HCT116 (cell line): ENCODE results near the gene ASS1.

ENCODE experiments used
- ATF3 ChIP-seq: IDR thresholded peaks from 2 replicates; pipeline ENCODE4 v1.6.1; 2012
- EGR1 ChIP-seq: IDR thresholded peaks from 2 replicates; pipeline ENCODE4 v1.6.1; 2012; ENCODE audit warnings: low read depth
- EZH2 ChIP-seq: fragments of 200-600 bp; sonication (generic); IDR thresholded peaks from 2 replicates; pipeline ENCODE4 v1.6.1; 2017; ENCODE audit warnings: antibody characterized with exemption, mixed run types
- EZH2phosphoT487 ChIP-seq: fragments of 200-600 bp; IDR thresholded peaks from 2 replicates; pipeline ENCODE4 v1.6.1; 2018; ENCODE audit warnings: antibody characterized with exemption, borderline replicate concordance
- JUND ChIP-seq: IDR thresholded peaks from 2 replicates; pipeline ENCODE4 v1.6.1; 2012
- POLR2A ChIP-seq: IDR thresholded peaks from 2 replicates; pipeline ENCODE4 v1.7.0; 2011; ENCODE audit warnings: borderline replicate concordance; ENCODE audit not compliant: insufficient read depth, insufficient read length; ENCODE audit errors: extremely low read depth
- POLR2AphosphoS5 ChIP-seq: IDR thresholded peaks from 2 replicates; pipeline ENCODE4 v1.6.1; 2011; ENCODE audit warnings: mild to moderate bottlenecking, low read depth, low read length, moderate library complexity
- RAD21 ChIP-seq: IDR thresholded peaks from 2 replicates; pipeline ENCODE4 v1.6.1; 2012; ENCODE audit warnings: low read depth, mild to moderate bottlenecking
- SRF ChIP-seq: IDR thresholded peaks from 2 replicates; pipeline ENCODE4 v1.6.1; 2012; ENCODE audit warnings: low read depth
- ZFX ChIP-seq: fragments of 450-650 bp; IDR thresholded peaks from 2 replicates; pipeline ENCODE4 v1.6.1; 2017
- TF ChIP-seq, protein P1 (sequence below), 3 experiments: fragments of 200-600 bp in 1 of 3; sonication (generic) in 1 of 3; IDR thresholded peaks in 2 of 3; conservative IDR thresholded peaks in 1 of 3; 2 replicates each; pipeline ENCODE4 v1.5.1; 2012 to 2017; ENCODE audit warnings: low read depth in 2 of 3, low read length in 2 of 3, antibody characterized with exemption in 1 of 3, borderline replicate concordance in 1 of 3, control low read depth in 1 of 3, mild to moderate bottlenecking in 1 of 3, mixed read lengths in 1 of 3, mixed run types in 1 of 3, moderate library complexity in 1 of 3; ENCODE audit not compliant: insufficient read depth in 1 of 3

DNA sequence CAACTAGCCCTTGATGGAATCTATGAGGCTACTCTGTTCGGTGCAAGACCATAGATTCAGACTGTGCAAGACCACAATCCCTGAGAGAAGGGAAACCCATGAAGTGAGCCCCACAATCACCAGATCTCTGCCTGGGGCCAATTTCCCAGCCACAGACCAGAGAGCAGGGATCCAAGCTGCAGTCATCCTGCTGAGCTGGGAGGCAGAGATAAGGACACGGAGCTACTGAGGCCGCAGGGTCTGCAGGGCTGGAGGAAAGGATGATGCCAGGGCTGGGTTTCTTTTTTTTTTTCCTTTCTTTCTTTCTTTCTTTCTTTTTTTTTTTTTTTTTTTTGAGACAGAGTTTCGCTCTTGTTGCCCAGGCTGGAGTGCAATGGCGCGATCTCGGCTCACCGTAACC is 86.9 kb downstream of the ASS1 start:
- TF ChIP-seq POLR2AphosphoS5 (no peak), POLR2A (no peak), EGR1 (no peak), EZH2phosphoT487 (no peak), SRF (no peak), EZH2 (no peak), JUND (no peak), ZFX (no peak), RAD21 (no peak), ATF3 (no peak)
- TF ChIP-seq, protein P1, sequence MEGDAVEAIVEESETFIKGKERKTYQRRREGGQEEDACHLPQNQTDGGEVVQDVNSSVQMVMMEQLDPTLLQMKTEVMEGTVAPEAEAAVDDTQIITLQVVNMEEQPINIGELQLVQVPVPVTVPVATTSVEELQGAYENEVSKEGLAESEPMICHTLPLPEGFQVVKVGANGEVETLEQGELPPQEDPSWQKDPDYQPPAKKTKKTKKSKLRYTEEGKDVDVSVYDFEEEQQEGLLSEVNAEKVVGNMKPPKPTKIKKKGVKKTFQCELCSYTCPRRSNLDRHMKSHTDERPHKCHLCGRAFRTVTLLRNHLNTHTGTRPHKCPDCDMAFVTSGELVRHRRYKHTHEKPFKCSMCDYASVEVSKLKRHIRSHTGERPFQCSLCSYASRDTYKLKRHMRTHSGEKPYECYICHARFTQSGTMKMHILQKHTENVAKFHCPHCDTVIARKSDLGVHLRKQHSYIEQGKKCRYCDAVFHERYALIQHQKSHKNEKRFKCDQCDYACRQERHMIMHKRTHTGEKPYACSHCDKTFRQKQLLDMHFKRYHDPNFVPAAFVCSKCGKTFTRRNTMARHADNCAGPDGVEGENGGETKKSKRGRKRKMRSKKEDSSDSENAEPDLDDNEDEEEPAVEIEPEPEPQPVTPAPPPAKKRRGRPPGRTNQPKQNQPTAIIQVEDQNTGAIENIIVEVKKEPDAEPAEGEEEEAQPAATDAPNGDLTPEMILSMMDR (IDR thresholded peaks at IDR 0.05 in 2 of 3, conservative IDR thresholded peaks at IDR 0.05 in 1 of 3; ENCODE audit: borderline replicate concordance in 1 of 3, insufficient read depth in 1 of 3, low read depth in 2 of 3, low read length in 2 of 3): no peak
